Esophagus squamous epithelium (tissue), 5 donors: Measurements from ENCODE around the gene ALDH1L2. TPM values are rescaled to one million over a fixed set of nuclear protein-coding genes. Genes with fewer than 3 reads are reported as not detected.

ENCODE experiments used
- DNase-seq: peaks from one replicate; lab custom pipeline; 2025; lab: John Stamatoyannopoulos, UW
- H3K27ac ChIP-seq, 4 donors: fragments of 200-600 bp; sonication (generic); one replicate each; pipeline ENCODE4 v1.5.1; 2016 to 2019; ENCODE audit warnings: mild to moderate bottlenecking in 1 of 4
- H3K27me3 ChIP-seq, 4 donors: fragments of 200-600 bp; sonication (generic); 1 replicate in 3 of 4; 2 replicates in 1 of 4; pipeline versions ENCODE4 v1.5.1 to v1.6.0; 2017 to 2021; ENCODE audit warnings: antibody characterized with exemption in 1 of 4
- H3K36me3 ChIP-seq, 3 donors: fragments of 200-600 bp; sonication (generic); one replicate each; pipeline ENCODE4 v1.5.1; 2016 to 2019
- H3K4me1 ChIP-seq, 3 donors: fragments of 200-600 bp; sonication (generic); one replicate each; pipeline ENCODE4 v1.5.1; 2017 to 2019
- H3K4me3 ChIP-seq, 4 donors: fragments of 200-600 bp; sonication (generic); 1 replicate in 3 of 4; 2 replicates in 1 of 4; pipeline ENCODE4 v1.5.1; 2016 to 2019; ENCODE audit warnings: mild to moderate bottlenecking in 2 of 4, moderate library complexity in 1 of 4
- H3K9me3 ChIP-seq, 3 donors: fragments of 200-600 bp; sonication (generic); one replicate each; pipeline ENCODE4 v1.5.1; 2016 to 2019
- CTCF ChIP-seq, 6 experiments: fragments of 450-650 bp in 4 of 6; fragments of 200-600 bp in 2 of 6; sonication (generic) in 2 of 6; IDR thresholded peaks; one replicate each; pipeline ENCODE4 v1.5.1; 2016 to 2019; ENCODE audit warnings: antibody characterized with exemption in 6 of 6, mild to moderate bottlenecking in 4 of 6, moderate library complexity in 4 of 6
- POLR2A ChIP-seq, 4 donors: fragments of 450-650 bp; IDR thresholded peaks; one replicate each; pipeline ENCODE4 v1.6.1; 2017; ENCODE audit warnings: antibody characterized with exemption in 4 of 4, mild to moderate bottlenecking in 4 of 4, moderate library complexity in 3 of 4
- WGBS, 2 donors: methylation state at CpG; one replicate each; pipeline ENCODE4 v1.1.5; 2018; 5-methylcytosine and 5-hydroxymethylcytosine counted together
- intact Hi-C: fragments of 100-400 bp; cut with DNase I; formaldehyde crosslinking; loops from one replicate; pipeline ENCODE4 v1.15.0; 2022
- total RNA-seq, 4 donors: library from RNA; depleted of rRNA; stranded (reverse); fragments of >200 nt; gene quantifications; one replicate each; pipeline ENCODE4 v1.1.0, GENCODE V29; 2016
- donor health status: DM: yes; HTN: yes; CAD: no.

ALDH1L2 gene
- total RNA-seq, 4 donors from 2014 or later, result 0.57 to 4.9 (median 1.1) TPM

- 88 to 99% methylated on average over 4 of the region's 4 CpGs for WGBS, 2 donors
- no peak for TF ChIP-seq CTCF (IDR thresholded peaks at IDR 0.05)
- TF ChIP-seq POLR2A (IDR thresholded peaks at IDR 0.05), result no peak
- intact Hi-C loops, result no loop called here
- peaks cover 0 to 70% (median 0%) of the 10 kb centered on the region in 3 donors for H3K36me3 ChIP-seq
- H3K4me1 ChIP-seq, result peaks cover 0 to 4% (median 0%) of the 10 kb centered on the region in 3 donors
- H3K9me3 ChIP-seq, result no peaks in the 10 kb centered on the region
- no peak overlapping the region for H3K4me3 ChIP-seq
- no peak overlapping the region for H3K27ac ChIP-seq
- DNase-seq, result no peak
- no peaks in the 10 kb centered on the region for H3K27me3 ChIP-seq
Measured at GRCh38 chr12:105015543-105015942, 68.7 kb downstream of the ALDH1L2 start.

GRCh38 chr12:105014603-105015002, 69.7 kb downstream of the ALDH1L2 start:
- Histone ChIP-seq H3K27ac (no peak overlapping the region), H3K9me3 (no peaks in the 10 kb centered on the region), H3K4me3 (no peak overlapping the region), H3K4me1 (no peaks in the 10 kb centered on the region), H3K36me3 (peaks cover 0 to 76% (median 0%) of the 10 kb centered on the region in 3 donors), H3K27me3 (no peaks in the 10 kb centered on the region)
- 84 to 88% methylated on average over 2 of the region's 2 CpGs for WGBS, 2 donors
- intact Hi-C loops, result no loop called here
- DNase-seq, result no peak
- TF ChIP-seq POLR2A (IDR thresholded peaks at IDR 0.05) (no peak), CTCF (IDR thresholded peaks at IDR 0.05) (no peak)

- no peak for DNase-seq
- H3K4me1 ChIP-seq, result no peaks in the 10 kb centered on the region
- H3K9me3 ChIP-seq, result no peaks in the 10 kb centered on the region
- intact Hi-C loops, result no loop called here
- H3K27me3 ChIP-seq, result no peaks in the 10 kb centered on the region
- no peak overlapping the region for H3K27ac ChIP-seq
- TF ChIP-seq POLR2A (IDR thresholded peaks at IDR 0.05) (no peak), CTCF (IDR thresholded peaks at IDR 0.05) (no peak)
- 90 to 93% methylated on average over 7 to 9 of the region's 9 CpGs for WGBS, 2 donors
- no peak overlapping the region for H3K4me3 ChIP-seq
- H3K36me3 ChIP-seq, result peaks cover 0 to 79% (median 0%) of the 10 kb centered on the region in 3 donors
Measured at GRCh38 chr12:105013892-105014291, 70.4 kb downstream of the ALDH1L2 start.

GRCh38 chr12:105001476-105001875, 82.8 kb downstream of the ALDH1L2 start:
- intact Hi-C loops, result no loop called here
- no peak for DNase-seq
- Histone ChIP-seq H3K4me1 (peaks cover 0 to 4% (median 0%) of the 10 kb centered on the region in 3 donors), H3K27me3 (no peaks in the 10 kb centered on the region), H3K36me3 (peaks cover 0 to 90% (median 5%) of the 10 kb centered on the region in 3 donors), H3K4me3 (no peak overlapping the region), H3K9me3 (no peaks in the 10 kb centered on the region), H3K27ac (no peak overlapping the region)
- TF ChIP-seq CTCF (IDR thresholded peaks at IDR 0.05) (no peak), POLR2A (IDR thresholded peaks at IDR 0.05) (no peak)

GRCh38 chr12:104999347-104999685, 84.9 kb downstream of the ALDH1L2 start:
- no peak for DNase-seq
- intact Hi-C loops, result no loop called here
- Histone ChIP-seq H3K4me1 (peaks cover 0 to 4% (median 0%) of the 10 kb centered on the region in 3 donors), H3K4me3 (no peak overlapping the region), H3K27ac (no peak overlapping the region), H3K36me3 (peaks cover 0 to 93% (median 5%) of the 10 kb centered on the region in 3 donors), H3K27me3 (no peaks in the 10 kb centered on the region), H3K9me3 (no peaks in the 10 kb centered on the region)
- WGBS, 2 donors, result 81 to 100% methylated on average over 2 to 6 of the region's 7 CpGs
- TF ChIP-seq CTCF (IDR thresholded peaks at IDR 0.05), result no peak
- no peak for TF ChIP-seq POLR2A (IDR thresholded peaks at IDR 0.05)
